Measurements from ENCODE around the gene ZFYVE9. TPM values are rescaled to one million over a fixed set of nuclear protein-coding genes. Genes with fewer than 3 reads are reported as not detected.

Gene ZFYVE9
- total RNA-seq, 1 donor from 2014 or later: 16.5 TPM

DNA sequence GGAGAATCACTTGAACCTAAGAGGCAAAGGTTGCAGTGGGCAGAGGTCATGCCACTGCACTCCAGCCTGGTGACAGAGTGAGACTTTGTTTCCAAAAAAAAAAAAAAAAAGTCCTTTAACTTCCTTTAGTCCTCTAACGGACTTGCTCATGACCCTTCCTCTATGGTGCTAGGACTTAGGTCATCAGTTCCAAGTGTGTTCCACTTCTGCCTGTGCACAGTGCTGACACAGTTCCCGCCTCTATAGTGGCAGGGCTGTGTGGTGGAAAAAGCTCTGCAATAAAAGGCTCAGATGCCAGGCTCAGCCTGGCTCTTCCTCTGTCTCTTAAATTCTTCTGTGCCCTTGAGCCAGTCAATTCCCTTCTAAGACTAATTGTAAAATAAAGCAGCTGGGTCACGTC is 202.1 kb downstream of the ZFYVE9 start:
- H3K4me3 Mint-ChIP-seq (ENCODE audit: unreplicated experiment): no peak overlapping the region
- H2AFZ ChIP-seq (ENCODE audit: low read depth, low read length): no peak overlapping the region
- H3K27ac Mint-ChIP-seq (ENCODE audit: unreplicated experiment): no peak overlapping the region
- no peaks in the 10 kb centered on the region for H3K4me1 ChIP-seq (ENCODE audit: insufficient read depth, low read length)
- H3K36me3 Mint-ChIP-seq (ENCODE audit: low read depth, unreplicated experiment): peaks cover 4% of the 10 kb centered on the region
- peaks cover 5% of the 10 kb centered on the region for H3K4me1 Mint-ChIP-seq (ENCODE audit: low read depth, unreplicated experiment)
- no peaks in the 10 kb centered on the region for H3K9me3 ChIP-seq (ENCODE audit: insufficient read depth, low read depth, low read length)
- no peak for DNase-seq (ENCODE audit: low read depth)
- TF ChIP-seq, protein P1, sequence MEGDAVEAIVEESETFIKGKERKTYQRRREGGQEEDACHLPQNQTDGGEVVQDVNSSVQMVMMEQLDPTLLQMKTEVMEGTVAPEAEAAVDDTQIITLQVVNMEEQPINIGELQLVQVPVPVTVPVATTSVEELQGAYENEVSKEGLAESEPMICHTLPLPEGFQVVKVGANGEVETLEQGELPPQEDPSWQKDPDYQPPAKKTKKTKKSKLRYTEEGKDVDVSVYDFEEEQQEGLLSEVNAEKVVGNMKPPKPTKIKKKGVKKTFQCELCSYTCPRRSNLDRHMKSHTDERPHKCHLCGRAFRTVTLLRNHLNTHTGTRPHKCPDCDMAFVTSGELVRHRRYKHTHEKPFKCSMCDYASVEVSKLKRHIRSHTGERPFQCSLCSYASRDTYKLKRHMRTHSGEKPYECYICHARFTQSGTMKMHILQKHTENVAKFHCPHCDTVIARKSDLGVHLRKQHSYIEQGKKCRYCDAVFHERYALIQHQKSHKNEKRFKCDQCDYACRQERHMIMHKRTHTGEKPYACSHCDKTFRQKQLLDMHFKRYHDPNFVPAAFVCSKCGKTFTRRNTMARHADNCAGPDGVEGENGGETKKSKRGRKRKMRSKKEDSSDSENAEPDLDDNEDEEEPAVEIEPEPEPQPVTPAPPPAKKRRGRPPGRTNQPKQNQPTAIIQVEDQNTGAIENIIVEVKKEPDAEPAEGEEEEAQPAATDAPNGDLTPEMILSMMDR (IDR thresholded peaks at IDR 0.05; ENCODE audit: insufficient read depth, low read depth, low read length): no peak
- no peak for TF ChIP-seq EZH2 (IDR thresholded peaks at IDR 0.05; ENCODE audit: insufficient read depth, low read length)
- H4K20me1 ChIP-seq (ENCODE audit: insufficient read depth, low read length): no peaks in the 10 kb centered on the region
- no peak overlapping the region for H3K27ac ChIP-seq (ENCODE audit: low read depth, low read length)
- no peak overlapping the region for H3K9ac ChIP-seq (ENCODE audit: low read length)
- no peaks in the 10 kb centered on the region for H3K36me3 ChIP-seq (ENCODE audit: insufficient read depth, low read length)
- H3K27me3 Mint-ChIP-seq (ENCODE audit: low read depth, unreplicated experiment): no peaks in the 10 kb centered on the region
- H3K4me3 ChIP-seq (ENCODE audit: insufficient read depth, low read depth, low read length): no peak overlapping the region
- no peaks in the 10 kb centered on the region for H3K9me3 Mint-ChIP-seq (ENCODE audit: unreplicated experiment)
- no peaks in the 10 kb centered on the region for H3K79me2 ChIP-seq (ENCODE audit: insufficient read depth, low read length)
- no peak overlapping the region for H3K4me2 ChIP-seq (ENCODE audit: low read length)
- no peaks in the 10 kb centered on the region for H3K27me3 ChIP-seq (ENCODE audit: insufficient read depth, low read length)
- no peak for FAIRE-seq

DNA sequence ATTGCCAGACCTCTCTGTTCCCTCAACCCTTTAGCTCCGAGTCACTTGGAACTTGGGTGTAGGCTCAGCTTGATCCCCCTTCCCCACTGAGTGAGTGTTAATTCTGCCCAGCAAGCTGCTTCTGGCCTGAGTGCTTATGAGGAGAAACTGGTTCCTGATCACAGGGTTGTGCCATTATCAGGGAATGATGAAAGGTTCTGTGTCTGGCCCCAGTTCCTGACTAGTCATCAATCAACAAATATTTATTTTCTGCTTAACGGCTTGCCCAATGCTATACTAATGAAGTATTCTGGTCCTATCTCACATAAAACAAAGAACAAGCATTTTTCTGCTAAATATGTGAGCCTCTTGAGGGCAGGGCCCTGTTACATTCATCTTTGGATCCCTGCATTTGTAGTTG is 203.4 kb downstream of the ZFYVE9 start:
- no peak overlapping the region for H3K27ac ChIP-seq (ENCODE audit: low read depth, low read length)
- peaks cover 5% of the 10 kb centered on the region for H3K4me1 Mint-ChIP-seq (ENCODE audit: low read depth, unreplicated experiment)

DNA sequence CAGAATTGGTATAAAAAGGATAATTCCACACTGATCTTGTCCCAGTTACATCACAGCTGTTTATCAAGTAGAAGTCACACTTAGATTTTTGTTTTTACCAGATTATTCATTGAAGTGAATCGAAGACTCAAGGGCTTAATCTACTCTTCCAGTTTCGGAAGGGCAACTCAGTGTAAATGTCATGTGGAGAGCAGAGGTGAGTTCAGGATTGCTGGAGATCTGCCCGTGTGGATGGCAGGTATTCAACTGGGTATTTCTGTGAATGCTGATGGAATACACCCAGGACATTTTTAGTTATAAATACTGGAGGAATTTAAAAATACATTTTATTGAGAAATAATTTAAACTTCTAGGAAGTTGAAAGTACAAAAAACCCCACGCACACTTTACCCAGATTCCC is 204.8 kb downstream of the ZFYVE9 start:
- no peaks in the 10 kb centered on the region for H3K79me2 ChIP-seq (ENCODE audit: insufficient read depth, low read length)
- no peaks in the 10 kb centered on the region for H3K9me3 ChIP-seq (ENCODE audit: insufficient read depth, low read depth, low read length)
- no peaks in the 10 kb centered on the region for H3K27me3 ChIP-seq (ENCODE audit: insufficient read depth, low read length)
- H3K27ac ChIP-seq (ENCODE audit: low read depth, low read length): no peak overlapping the region
- no peak overlapping the region for H2AFZ ChIP-seq (ENCODE audit: low read depth, low read length)
- Mint-ChIP-seq H3K27ac (ENCODE audit: unreplicated experiment) (no peak overlapping the region), H3K4me3 (ENCODE audit: unreplicated experiment) (no peak overlapping the region), H3K36me3 (ENCODE audit: low read depth, unreplicated experiment) (peaks cover 4% of the 10 kb centered on the region), H3K4me1 (ENCODE audit: low read depth, unreplicated experiment) (peaks cover 14% of the 10 kb centered on the region), H3K9me3 (ENCODE audit: unreplicated experiment) (no peaks in the 10 kb centered on the region), H3K27me3 (ENCODE audit: low read depth, unreplicated experiment) (no peaks in the 10 kb centered on the region)
- H3K4me3 ChIP-seq (ENCODE audit: insufficient read depth, low read depth, low read length): no peak overlapping the region
- FAIRE-seq (no peak), DNase-seq (ENCODE audit: low read depth) (no peak)
- no peak overlapping the region for H3K4me2 ChIP-seq (ENCODE audit: low read length)
- no peaks in the 10 kb centered on the region for H4K20me1 ChIP-seq (ENCODE audit: insufficient read depth, low read length)
- H3K4me1 ChIP-seq (ENCODE audit: insufficient read depth, low read length): peaks cover 9% of the 10 kb centered on the region
- TF ChIP-seq, protein P1 (IDR thresholded peaks at IDR 0.05; ENCODE audit: insufficient read depth, low read depth, low read length): no peak
- no peak for TF ChIP-seq EZH2 (IDR thresholded peaks at IDR 0.05; ENCODE audit: insufficient read depth, low read length)
- no peak overlapping the region for H3K9ac ChIP-seq (ENCODE audit: low read length)
- H3K36me3 ChIP-seq (ENCODE audit: insufficient read depth, low read length): no peaks in the 10 kb centered on the region

More for the DNA sequence above, 203.4 kb downstream of the ZFYVE9 start:
- Histone ChIP-seq H3K9me3 (ENCODE audit: insufficient read depth, low read depth, low read length) (no peaks in the 10 kb centered on the region), H3K4me1 (ENCODE audit: insufficient read depth, low read length) (no peaks in the 10 kb centered on the region), H2AFZ (ENCODE audit: low read depth, low read length) (no peak overlapping the region), H4K20me1 (ENCODE audit: insufficient read depth, low read length) (no peaks in the 10 kb centered on the region), H3K79me2 (ENCODE audit: insufficient read depth, low read length) (no peaks in the 10 kb centered on the region), H3K27me3 (ENCODE audit: insufficient read depth, low read length) (no peaks in the 10 kb centered on the region), H3K9ac (ENCODE audit: low read length) (no peak overlapping the region), H3K36me3 (ENCODE audit: insufficient read depth, low read length) (no peaks in the 10 kb centered on the region), H3K4me3 (ENCODE audit: insufficient read depth, low read depth, low read length) (no peak overlapping the region), H3K4me2 (ENCODE audit: low read length) (no peak overlapping the region)
- Mint-ChIP-seq H3K36me3 (ENCODE audit: low read depth, unreplicated experiment) (peaks cover 4% of the 10 kb centered on the region), H3K9me3 (ENCODE audit: unreplicated experiment) (no peaks in the 10 kb centered on the region), H3K27me3 (ENCODE audit: low read depth, unreplicated experiment) (no peaks in the 10 kb centered on the region), H3K27ac (ENCODE audit: unreplicated experiment) (no peak overlapping the region), H3K4me3 (ENCODE audit: unreplicated experiment) (no peak overlapping the region)
- TF ChIP-seq, protein P1 (IDR thresholded peaks at IDR 0.05; ENCODE audit: insufficient read depth, low read depth, low read length): no peak
- TF ChIP-seq EZH2 (IDR thresholded peaks at IDR 0.05; ENCODE audit: insufficient read depth, low read length): no peak
- DNase-seq (ENCODE audit: low read depth) (no peak), FAIRE-seq (no peak)

Data from astrocyte (in vitro differentiated cells and primary cell).